ENCODE results near the gene C11orf58.

The C11orf58 gene

GRCh38 chr11:16788141-16789062 lies 50.0 kb downstream of the C11orf58 start:
- no peaks in the 10 kb centered on the region for H3K36me3 Mint-ChIP-seq
- H3K27ac Mint-ChIP-seq, result no peak overlapping the region
- peaks cover 38% of the 10 kb centered on the region for H3K4me1 Mint-ChIP-seq
- no peak overlapping the region for H3K4me3 Mint-ChIP-seq
- peak; percentile 69 for ATAC-seq
- no peaks in the 10 kb centered on the region for H3K9me3 Mint-ChIP-seq
- peak; percentile 58 to 74 for DNase-seq (ENCODE audit: low spot score in 2 of 2)

- ATAC-seq (no peak), DNase-seq (ENCODE audit: low spot score in 2 of 2) (no peak)
- H3K9me3 Mint-ChIP-seq, result no peaks in the 10 kb centered on the region
- no peak overlapping the region for H3K27ac Mint-ChIP-seq
- peaks cover 44% of the 10 kb centered on the region for H3K4me1 Mint-ChIP-seq
- no peak overlapping the region for H3K4me3 Mint-ChIP-seq
- no peaks in the 10 kb centered on the region for H3K36me3 Mint-ChIP-seq
Measured at GRCh38 chr11:16789063-16789420, 50.6 kb downstream of the C11orf58 start.

- Mint-ChIP-seq H3K4me3 (no peak overlapping the region), H3K4me1 (peaks cover 52% of the 10 kb centered on the region), H3K9me3 (no peaks in the 10 kb centered on the region), H3K36me3 (no peaks in the 10 kb centered on the region), H3K27ac (no peak overlapping the region)
- ATAC-seq, result no peak
- no peak for DNase-seq (ENCODE audit: low spot score in 2 of 2)
Measured at GRCh38 chr11:16789560-16790485, 51.4 kb downstream of the C11orf58 start.

GRCh38 chr11:16790486-16791190 lies 52.2 kb downstream of the C11orf58 start:
- Mint-ChIP-seq H3K4me3 (peak overlapping the region; percentile 31), H3K27ac (peak overlapping the region; percentile 82), H3K9me3 (no peaks in the 10 kb centered on the region), H3K36me3 (no peaks in the 10 kb centered on the region), H3K4me1 (peaks cover 59% of the 10 kb centered on the region)
- ATAC-seq (no peak), DNase-seq (ENCODE audit: low spot score in 2 of 2) (no peak)

- peaks cover 59% of the 10 kb centered on the region for H3K4me1 Mint-ChIP-seq
- peak; percentile 58 for ATAC-seq
Measured at GRCh38 chr11:16791191-16791961, 52.9 kb downstream of the C11orf58 start.

GRCh38 chr11:16792426-16792825 lies 54.0 kb downstream of the C11orf58 start:
- ATAC-seq (no peak), DNase-seq (ENCODE audit: low spot score in 2 of 2) (no peak)
- Mint-ChIP-seq H3K4me1 (peaks cover 64% of the 10 kb centered on the region), H3K9me3 (no peaks in the 10 kb centered on the region), H3K4me3 (peak overlapping the region; percentile 14), H3K36me3 (no peaks in the 10 kb centered on the region), H3K27ac (peak overlapping the region; percentile 82)

More at GRCh38 chr11:16791191-16791961, 52.9 kb downstream of the C11orf58 start:
- H3K27ac Mint-ChIP-seq, result peak overlapping the region; percentile 82
- H3K9me3 Mint-ChIP-seq, result no peaks in the 10 kb centered on the region
- no peak for DNase-seq (ENCODE audit: low spot score in 2 of 2)
- peak overlapping the region; percentile 31 for H3K4me3 Mint-ChIP-seq
- H3K36me3 Mint-ChIP-seq, result no peaks in the 10 kb centered on the region

- no peaks in the 10 kb centered on the region for H3K9me3 Mint-ChIP-seq
- peak overlapping the region; percentile 14 for H3K4me3 Mint-ChIP-seq
- DNase-seq (ENCODE audit: low spot score in 2 of 2), result no peak
- H3K36me3 Mint-ChIP-seq, result no peaks in the 10 kb centered on the region
- peaks cover 67% of the 10 kb centered on the region for H3K4me1 Mint-ChIP-seq
- no peak overlapping the region for H3K27ac Mint-ChIP-seq
- no peak for ATAC-seq
Measured at GRCh38 chr11:16793009-16793408, 54.6 kb downstream of the C11orf58 start.

- no peak for ATAC-seq
- Mint-ChIP-seq H3K4me3 (peak overlapping the region; percentile 14), H3K4me1 (peaks cover 67% of the 10 kb centered on the region), H3K9me3 (no peaks in the 10 kb centered on the region), H3K27ac (no peak overlapping the region), H3K36me3 (no peaks in the 10 kb centered on the region)
- DNase-seq (ENCODE audit: low spot score in 2 of 2), result no peak
Measured at GRCh38 chr11:16793511-16793910, 55.1 kb downstream of the C11orf58 start.

- Mint-ChIP-seq H3K27ac (peak overlapping the region; percentile 95), H3K4me3 (peak overlapping the region; percentile 70)
Measured at GRCh38 chr11:16794047-16794818, 55.8 kb downstream of the C11orf58 start.

GRCh38 chr11:16795146-16795545 lies 56.7 kb downstream of the C11orf58 start:
- Mint-ChIP-seq H3K27ac (peak overlapping the region; percentile 95), H3K9me3 (no peaks in the 10 kb centered on the region), H3K4me3 (peak overlapping the region; percentile 70), H3K4me1 (peaks cover 63% of the 10 kb centered on the region), H3K36me3 (no peaks in the 10 kb centered on the region)
- ATAC-seq, result peak; percentile 57
- DNase-seq (ENCODE audit: low spot score in 2 of 2), result no peak

More at GRCh38 chr11:16794047-16794818, 55.8 kb downstream of the C11orf58 start:
- ATAC-seq (no peak), DNase-seq (ENCODE audit: low spot score in 2 of 2) (no peak)
- no peaks in the 10 kb centered on the region for H3K9me3 Mint-ChIP-seq
- H3K4me1 Mint-ChIP-seq, result peaks cover 59% of the 10 kb centered on the region
- no peaks in the 10 kb centered on the region for H3K36me3 Mint-ChIP-seq

GRCh38 chr11:16796311-16796710 lies 57.9 kb downstream of the C11orf58 start:
- no peaks in the 10 kb centered on the region for H3K9me3 Mint-ChIP-seq
- ATAC-seq (no peak), DNase-seq (ENCODE audit: low spot score in 2 of 2) (no peak)
- peak overlapping the region; percentile 11 for H3K27ac Mint-ChIP-seq
- peaks cover 58% of the 10 kb centered on the region for H3K4me1 Mint-ChIP-seq
- no peaks in the 10 kb centered on the region for H3K36me3 Mint-ChIP-seq
- no peak overlapping the region for H3K4me3 Mint-ChIP-seq

- ATAC-seq (no peak), DNase-seq (ENCODE audit: low spot score in 2 of 2) (no peak)
- Mint-ChIP-seq H3K4me3 (no peak overlapping the region), H3K4me1 (peaks cover 54% of the 10 kb centered on the region), H3K9me3 (no peaks in the 10 kb centered on the region), H3K36me3 (no peaks in the 10 kb centered on the region), H3K27ac (peak overlapping the region; percentile 69)
Measured at GRCh38 chr11:16797776-16798175, 59.3 kb downstream of the C11orf58 start.

GRCh38 chr11:16799221-16799620 lies 60.8 kb downstream of the C11orf58 start:
- H3K4me1 Mint-ChIP-seq, result peaks cover 43% of the 10 kb centered on the region
- no peak for DNase-seq (ENCODE audit: low spot score in 2 of 2)
- H3K4me3 Mint-ChIP-seq, result no peak overlapping the region
- no peak for ATAC-seq
- peak overlapping the region; percentile 74 for H3K27ac Mint-ChIP-seq
- H3K36me3 Mint-ChIP-seq, result no peaks in the 10 kb centered on the region
- no peaks in the 10 kb centered on the region for H3K9me3 Mint-ChIP-seq

GRCh38 chr11:16799890-16800289 lies 61.4 kb downstream of the C11orf58 start:
- H3K36me3 Mint-ChIP-seq, result no peaks in the 10 kb centered on the region
- peak overlapping the region; percentile 74 for H3K27ac Mint-ChIP-seq
- H3K4me1 Mint-ChIP-seq, result peaks cover 43% of the 10 kb centered on the region
- H3K9me3 Mint-ChIP-seq, result no peaks in the 10 kb centered on the region
- ATAC-seq (no peak), DNase-seq (ENCODE audit: low spot score in 2 of 2) (no peak)
- H3K4me3 Mint-ChIP-seq, result no peak overlapping the region
